Measurements from ENCODE around the gene LGALS9.

Gene LGALS9

GRCh38 chr17:27633312-27634025, 2.5 kb downstream of the LGALS9 start:
- Histone ChIP-seq H3K4me3 (ENCODE audit: low read depth in 1 of 2, low read length in 2 of 2) (no peak overlapping the region), H3K36me3 (ENCODE audit: insufficient read depth, low read length) (no peaks in the 10 kb centered on the region), H3K9ac (ENCODE audit: low read depth, low read length) (no peak overlapping the region), H3K4me1 (ENCODE audit: insufficient read depth, low read length) (peaks cover 23% of the 10 kb centered on the region), H4K20me1 (ENCODE audit: insufficient read depth, low read length) (no peaks in the 10 kb centered on the region), H3K79me2 (ENCODE audit: insufficient read depth, low read length) (peaks cover 37% of the 10 kb centered on the region), H3K27ac (ENCODE audit: low read length) (no peak overlapping the region), H2AFZ (ENCODE audit: low read depth, low read length) (no peak overlapping the region), H3K9me3 (ENCODE audit: insufficient read depth, low read length, severe bottlenecking) (no peaks in the 10 kb centered on the region), H3K27me3 (ENCODE audit: insufficient read depth, low read length, poor library complexity) (no peaks in the 10 kb centered on the region), H3K4me2 (ENCODE audit: insufficient read depth, low read length) (0 out of 2 replicates have a peak overlapping the region, but pooled peaks have one; percentile 17)
- ATAC-seq (ENCODE audit: insufficient read depth, low read depth), result no peak
- TF ChIP-seq CTCF (IDR thresholded peaks at IDR 0.05; ENCODE audit: borderline replicate concordance, extremely low read depth, low read length, poor library complexity, severe bottlenecking) (no peak), EZH2 (IDR thresholded peaks at IDR 0.05; ENCODE audit: borderline replicate concordance, low read depth, low read length, severe bottlenecking) (no peak)
- no peak for DNase-seq

GRCh38 chr17:27634026-27634335, 3.0 kb downstream of the LGALS9 start:
- no peak overlapping the region for H3K4me2 ChIP-seq (ENCODE audit: insufficient read depth, low read length)
- ATAC-seq (ENCODE audit: insufficient read depth, low read depth), result no peak

GRCh38 chr17:27634776-27635175, 3.8 kb downstream of the LGALS9 start:
- Histone ChIP-seq H4K20me1 (ENCODE audit: insufficient read depth, low read length) (no peaks in the 10 kb centered on the region), H3K4me3 (ENCODE audit: low read depth in 1 of 2, low read length in 2 of 2) (no peak overlapping the region), H3K9me3 (ENCODE audit: insufficient read depth, low read length, severe bottlenecking) (no peaks in the 10 kb centered on the region), H3K4me2 (ENCODE audit: insufficient read depth, low read length) (no peak overlapping the region), H3K27me3 (ENCODE audit: insufficient read depth, low read length, poor library complexity) (no peaks in the 10 kb centered on the region), H3K36me3 (ENCODE audit: insufficient read depth, low read length) (peaks cover 5% of the 10 kb centered on the region; the same call in 1 of the 2 replicates), H3K9ac (ENCODE audit: low read depth, low read length) (no peak overlapping the region), H3K27ac (ENCODE audit: low read length) (no peak overlapping the region), H2AFZ (ENCODE audit: low read depth, low read length) (no peak overlapping the region), H3K79me2 (ENCODE audit: insufficient read depth, low read length) (peaks cover 37% of the 10 kb centered on the region), H3K4me1 (ENCODE audit: insufficient read depth, low read length) (peaks cover 23% of the 10 kb centered on the region)
- ATAC-seq (ENCODE audit: insufficient read depth, low read depth) (no peak), DNase-seq (no peak)
- TF ChIP-seq EZH2 (IDR thresholded peaks at IDR 0.05; ENCODE audit: borderline replicate concordance, low read depth, low read length, severe bottlenecking) (no peak), CTCF (IDR thresholded peaks at IDR 0.05; ENCODE audit: borderline replicate concordance, extremely low read depth, low read length, poor library complexity, severe bottlenecking) (no peak)

More at GRCh38 chr17:27634026-27634335, 3.0 kb downstream of the LGALS9 start:
- peaks cover 23% of the 10 kb centered on the region for H3K4me1 ChIP-seq (ENCODE audit: insufficient read depth, low read length)
- no peaks in the 10 kb centered on the region for H3K27me3 ChIP-seq (ENCODE audit: insufficient read depth, low read length, poor library complexity)
- DNase-seq, result no peak
- H3K4me3 ChIP-seq (ENCODE audit: low read depth in 1 of 2, low read length in 2 of 2), result no peak overlapping the region
- H4K20me1 ChIP-seq (ENCODE audit: insufficient read depth, low read length), result no peaks in the 10 kb centered on the region
- no peaks in the 10 kb centered on the region for H3K9me3 ChIP-seq (ENCODE audit: insufficient read depth, low read length, severe bottlenecking)
- peaks cover 37% of the 10 kb centered on the region for H3K79me2 ChIP-seq (ENCODE audit: insufficient read depth, low read length)
- H2AFZ ChIP-seq (ENCODE audit: low read depth, low read length), result no peak overlapping the region
- H3K36me3 ChIP-seq (ENCODE audit: insufficient read depth, low read length), result peaks cover 3% of the 10 kb centered on the region; the same call in 1 of the 2 replicates
- TF ChIP-seq CTCF (IDR thresholded peaks at IDR 0.05; ENCODE audit: borderline replicate concordance, extremely low read depth, low read length, poor library complexity, severe bottlenecking) (no peak), EZH2 (IDR thresholded peaks at IDR 0.05; ENCODE audit: borderline replicate concordance, low read depth, low read length, severe bottlenecking) (no peak)
- H3K9ac ChIP-seq (ENCODE audit: low read depth, low read length), result no peak overlapping the region
- no peak overlapping the region for H3K27ac ChIP-seq (ENCODE audit: low read length)
